Hepatocyte (in vitro differentiated cells): ENCODE measurements around the gene CASP7.

Experiments used
- CTCF ChIP-seq: fragments of 200-600 bp; sonication (generic); IDR thresholded peaks from 2 replicates; pipeline ENCODE4 v1.5.1; 2016; ENCODE audit warnings: antibody characterized with exemption, mild to moderate bottlenecking; ENCODE audit not compliant: poor library complexity
- EZH2 ChIP-seq: fragments of 200-600 bp; sonication (generic); IDR thresholded peaks from 2 replicates; pipeline ENCODE4 v1.6.1; 2016; ENCODE audit warnings: antibody characterized with exemption, mild to moderate bottlenecking, borderline replicate concordance
- EZH2phosphoT487 ChIP-seq: fragments of 200-600 bp; sonication (generic); IDR thresholded peaks from one replicate; pipeline ENCODE4 v1.6.1; 2018; ENCODE audit warnings: antibody characterized with exemption, mild to moderate bottlenecking, low read depth, moderate library complexity; ENCODE audit not compliant: unreplicated experiment, severe bottlenecking

GRCh38 chr10:113711142-113711541, 31.4 kb downstream of the CASP7 start:
- TF ChIP-seq CTCF (no peak), EZH2phosphoT487 (no peak), EZH2 (no peak)
